ENCODE data around the gene IRF4.

DNA sequence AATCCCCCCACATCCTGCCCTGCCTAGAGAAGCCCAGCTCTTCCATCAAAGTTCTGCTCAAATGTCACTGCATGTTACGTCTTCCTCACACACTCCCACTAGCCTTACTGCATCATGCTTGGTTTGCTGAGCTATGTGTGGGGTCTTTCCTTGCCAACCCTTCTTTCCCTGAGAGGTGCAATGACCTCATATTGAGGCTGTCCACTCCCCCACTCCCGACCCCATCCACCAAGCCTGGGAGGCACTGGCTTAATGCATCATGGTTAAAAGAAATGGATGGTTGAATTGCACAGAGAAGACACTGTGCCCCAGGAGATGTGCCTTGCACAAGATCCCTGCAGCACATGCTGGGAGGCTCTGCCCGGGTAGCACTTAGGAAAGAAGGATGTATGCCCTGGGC lies 7.7 kb upstream of the IRF4 start:
- TF ChIP-seq, protein P1, sequence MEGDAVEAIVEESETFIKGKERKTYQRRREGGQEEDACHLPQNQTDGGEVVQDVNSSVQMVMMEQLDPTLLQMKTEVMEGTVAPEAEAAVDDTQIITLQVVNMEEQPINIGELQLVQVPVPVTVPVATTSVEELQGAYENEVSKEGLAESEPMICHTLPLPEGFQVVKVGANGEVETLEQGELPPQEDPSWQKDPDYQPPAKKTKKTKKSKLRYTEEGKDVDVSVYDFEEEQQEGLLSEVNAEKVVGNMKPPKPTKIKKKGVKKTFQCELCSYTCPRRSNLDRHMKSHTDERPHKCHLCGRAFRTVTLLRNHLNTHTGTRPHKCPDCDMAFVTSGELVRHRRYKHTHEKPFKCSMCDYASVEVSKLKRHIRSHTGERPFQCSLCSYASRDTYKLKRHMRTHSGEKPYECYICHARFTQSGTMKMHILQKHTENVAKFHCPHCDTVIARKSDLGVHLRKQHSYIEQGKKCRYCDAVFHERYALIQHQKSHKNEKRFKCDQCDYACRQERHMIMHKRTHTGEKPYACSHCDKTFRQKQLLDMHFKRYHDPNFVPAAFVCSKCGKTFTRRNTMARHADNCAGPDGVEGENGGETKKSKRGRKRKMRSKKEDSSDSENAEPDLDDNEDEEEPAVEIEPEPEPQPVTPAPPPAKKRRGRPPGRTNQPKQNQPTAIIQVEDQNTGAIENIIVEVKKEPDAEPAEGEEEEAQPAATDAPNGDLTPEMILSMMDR (IDR thresholded peaks at IDR 0.05) = no peak
- no peak for TF ChIP-seq POLR2A (IDR thresholded peaks at IDR 0.05)
